Stimulated activated CD4-positive, alpha-beta T cell treated with anti-CD3 and anti-CD28 coated beads, TNF-alpha, amount 100 ng/mL, for 48 hours (primary cell): ENCODE results near the gene PER1.
"Not testable (repeated sequence)": the region's sequence is repeated elsewhere in the genome, so short reads cannot be mapped to it uniquely, and the experiment has no call there.

Source experiments
- DNase-seq, 3 donors: peaks; one replicate each; pipeline ENCODE4 v3.0.0-alpha.2; 2020; ENCODE audit warnings: low read depth in 3 of 3

PER1 gene

GRCh38 chr17:8121681-8122421, 30.4 kb downstream of the PER1 start:
- no peak for DNase-seq

DNA sequence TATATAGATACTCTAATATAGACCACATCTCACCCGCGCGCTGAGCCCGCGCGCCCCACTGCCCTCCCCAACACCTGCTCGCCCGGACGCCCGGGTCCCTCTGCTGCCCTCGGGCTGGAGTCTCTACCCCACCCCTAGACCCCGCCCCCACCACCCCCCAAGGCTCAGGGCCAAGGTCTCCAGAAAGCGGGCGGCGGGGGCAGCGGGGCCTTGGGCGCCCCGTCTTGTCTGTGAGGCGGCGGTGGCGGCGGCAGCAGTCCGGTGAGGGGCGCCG, 30.9 kb downstream of the PER1 start:
- no peak for DNase-seq

- DNase-seq: peak; percentile 74 to 78 (median 75)
Measured at GRCh38 chr17:8120520-8121406, 31.4 kb downstream of the PER1 start.

DNA sequence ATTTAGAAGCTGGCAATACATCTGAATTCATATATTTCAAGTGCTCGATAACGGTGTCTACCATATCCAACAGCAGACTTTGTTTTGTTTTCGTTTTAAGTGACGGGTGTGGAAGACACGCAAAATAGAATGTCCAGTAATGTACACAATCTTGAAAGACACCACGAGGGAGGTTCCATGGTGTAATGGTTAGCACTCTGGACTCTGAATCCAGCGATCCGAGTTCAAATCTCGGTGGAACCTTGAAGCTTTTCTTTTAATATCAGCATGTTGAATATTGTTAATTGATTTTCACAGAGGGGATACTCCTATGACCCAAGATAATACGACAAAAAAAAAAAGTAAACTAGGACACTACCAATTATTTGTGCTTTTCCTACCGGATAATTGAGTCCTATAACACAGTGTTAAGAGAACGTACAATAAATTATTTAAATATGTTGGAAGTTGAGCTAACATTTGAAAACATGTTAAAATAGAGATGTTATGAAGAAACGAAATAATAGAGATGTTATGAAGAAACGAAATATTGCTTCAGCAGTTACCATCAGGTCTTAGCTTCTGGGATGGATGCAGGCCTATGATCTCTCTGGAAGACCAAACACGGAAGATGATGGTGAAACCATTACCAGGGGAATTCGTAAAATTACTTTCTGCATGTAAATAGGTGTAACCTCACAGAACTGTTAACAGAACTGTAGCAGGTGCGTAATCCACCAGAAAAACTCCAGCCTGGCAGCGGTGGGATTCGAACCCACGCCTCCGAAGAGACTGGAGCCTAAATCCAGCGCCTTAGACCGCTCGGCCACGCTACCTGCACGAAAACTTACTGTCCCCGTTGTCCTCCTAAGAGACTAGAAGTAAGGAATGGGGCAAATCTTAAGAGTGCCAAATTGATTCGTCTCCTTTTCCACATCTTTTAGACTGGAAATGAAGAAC, 32.4 kb downstream of the PER1 start:
- peak; percentile 81 to 92 (median 90) for DNase-seq

GRCh38 chr17:8118769-8119580, 33.2 kb downstream of the PER1 start:
- peak; percentile 76 to 78 (median 76) for DNase-seq

DNA sequence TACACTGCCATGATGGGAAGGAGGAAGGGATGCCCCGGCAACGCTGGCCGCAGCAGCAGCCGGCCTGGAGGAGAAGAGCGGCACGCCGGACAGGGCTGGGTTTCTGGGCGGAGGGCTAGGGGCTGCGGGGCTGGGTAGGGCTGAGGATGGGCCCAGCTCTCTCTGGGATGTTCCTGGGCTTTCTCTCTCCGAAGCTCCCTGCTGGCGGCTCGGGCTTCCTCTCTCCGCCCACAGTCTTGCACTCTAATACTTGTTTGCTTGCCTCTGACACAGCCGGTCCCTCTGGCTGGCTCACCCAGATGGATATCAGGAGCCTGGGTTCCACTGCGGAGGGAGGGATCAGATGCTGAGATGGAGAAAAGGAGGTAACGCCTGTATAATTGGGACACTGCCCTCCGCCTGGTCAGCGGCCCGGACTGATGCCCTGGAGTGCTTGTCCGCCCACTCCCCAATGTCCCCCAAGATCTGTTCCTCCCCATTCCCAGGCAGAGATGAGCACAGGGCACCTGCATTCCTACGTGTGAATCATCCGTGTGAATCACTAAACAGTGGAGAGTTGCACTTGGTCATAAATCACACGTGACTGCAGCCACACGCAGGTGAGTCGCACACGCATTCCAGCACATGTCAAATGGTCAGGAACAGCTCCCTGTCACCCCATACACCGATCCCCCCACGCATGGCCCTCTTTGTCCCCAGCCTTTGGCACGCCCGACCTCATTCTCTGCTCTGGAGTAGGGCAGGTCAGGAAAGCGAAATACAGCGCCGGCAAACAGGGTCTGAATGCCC, 34.0 kb downstream of the PER1 start, which contains the start of gene ALOXE3:
ALOXE3 (minus strand) TSS at position 535 of the 789 bp plus-strand sequence; CDS start at position 11, 524 bp downstream.
- no peak for DNase-seq

DNA sequence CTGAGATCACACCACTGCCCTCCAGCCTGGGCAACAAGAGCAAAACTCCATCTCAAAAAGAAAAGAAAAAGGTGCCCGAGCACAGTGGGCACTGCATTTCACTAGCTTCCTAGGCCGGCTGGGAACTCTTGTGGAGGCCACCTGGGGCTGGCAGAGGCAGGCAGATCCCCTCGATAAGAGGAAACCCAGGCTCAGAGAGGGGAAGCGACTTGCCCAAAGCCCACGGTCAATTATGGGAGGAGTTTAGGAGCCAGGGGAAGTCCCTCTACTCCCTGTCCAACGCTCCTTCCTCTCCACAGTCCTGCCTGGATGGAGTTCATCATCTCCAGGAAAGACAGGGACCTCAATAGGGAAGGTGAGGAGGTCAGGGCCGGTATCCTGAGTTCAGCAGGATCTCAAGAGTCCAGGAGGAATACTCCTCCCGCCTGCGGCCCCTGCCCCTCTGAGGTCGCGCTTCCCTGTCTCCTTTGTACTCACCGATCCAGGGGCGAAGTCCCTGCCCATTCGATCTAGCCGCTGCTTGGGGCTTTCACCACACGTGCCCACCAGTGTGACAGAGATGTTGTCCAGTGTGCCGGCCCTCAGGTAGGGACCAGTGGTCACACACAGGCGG, 34.7 kb downstream of the PER1 start:
- no peak for DNase-seq

- no peak for DNase-seq
Measured at GRCh38 chr17:8116776-8117175, 35.4 kb downstream of the PER1 start.

- no peak for DNase-seq
Measured at GRCh38 chr17:8110907-8111306, 41.3 kb downstream of the PER1 start.

DNA sequence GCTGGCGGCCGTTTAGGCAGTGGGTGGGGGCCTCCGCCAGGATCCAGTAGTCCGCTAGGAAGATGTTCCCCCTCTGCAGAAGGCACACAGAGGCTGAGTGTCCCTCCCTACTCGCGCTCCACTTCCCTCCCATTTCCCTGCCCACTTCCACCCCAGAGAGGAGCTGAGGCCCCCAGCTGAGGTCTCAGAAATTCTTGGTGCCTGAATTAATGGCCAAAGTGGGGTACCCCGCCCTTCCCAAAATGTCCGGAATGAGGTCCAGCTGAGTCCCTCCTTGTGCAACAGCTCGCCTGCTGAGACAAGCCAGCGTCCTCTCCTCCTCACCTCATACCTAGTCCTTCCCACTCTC, 41.8 kb downstream of the PER1 start:
- DNase-seq: no peak

DNA sequence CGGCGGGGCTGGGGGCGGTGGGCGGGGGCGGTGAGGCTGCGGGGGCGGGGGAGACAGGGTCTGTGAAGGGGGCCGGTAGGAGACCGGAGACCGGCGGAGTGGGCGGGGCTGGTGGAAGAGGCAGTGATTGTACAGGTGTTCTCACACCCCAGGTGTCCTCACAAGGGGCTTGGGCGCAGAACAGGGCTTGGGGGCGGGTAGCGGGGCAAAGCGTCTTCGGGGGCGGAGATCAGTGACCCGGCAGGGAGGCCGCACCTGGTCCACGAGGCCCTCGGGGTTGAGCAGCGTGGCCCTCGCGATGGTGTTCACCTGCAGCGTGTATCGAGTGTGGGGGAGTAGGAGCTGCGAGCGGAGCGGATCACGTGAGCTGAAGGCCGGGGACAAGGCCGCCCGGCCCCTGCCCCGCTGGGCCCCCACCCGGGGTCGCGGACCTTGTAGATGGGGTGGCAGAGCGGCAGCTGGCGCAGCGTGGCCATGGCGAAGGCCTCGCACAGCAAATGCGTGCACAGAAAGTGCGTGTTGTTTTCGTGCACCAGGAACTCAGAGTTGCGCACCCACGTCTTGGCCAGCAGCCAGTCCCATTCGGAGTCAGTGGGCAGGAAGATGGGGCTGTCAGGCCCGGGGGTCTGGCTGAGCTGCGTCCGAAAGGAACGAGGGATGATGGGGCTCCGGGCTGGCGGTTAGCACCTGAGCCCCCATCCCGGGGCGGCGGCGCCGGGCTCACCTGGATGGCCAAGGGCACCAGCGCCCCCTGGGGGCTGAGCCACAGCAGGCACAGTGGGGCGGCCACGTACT, 42.3 kb downstream of the PER1 start:
- DNase-seq: peak; percentile 55 to 76 (median 66)

- DNase-seq: no peak
Measured at GRCh38 chr17:8108972-8109660, 43.1 kb downstream of the PER1 start.

GRCh38 chr17:8106980-8107379, 45.2 kb downstream of the PER1 start:
- DNase-seq: not testable (repeated sequence)

- DNase-seq: no peak
Measured at GRCh38 chr17:8105957-8106398, 46.2 kb downstream of the PER1 start.

DNA sequence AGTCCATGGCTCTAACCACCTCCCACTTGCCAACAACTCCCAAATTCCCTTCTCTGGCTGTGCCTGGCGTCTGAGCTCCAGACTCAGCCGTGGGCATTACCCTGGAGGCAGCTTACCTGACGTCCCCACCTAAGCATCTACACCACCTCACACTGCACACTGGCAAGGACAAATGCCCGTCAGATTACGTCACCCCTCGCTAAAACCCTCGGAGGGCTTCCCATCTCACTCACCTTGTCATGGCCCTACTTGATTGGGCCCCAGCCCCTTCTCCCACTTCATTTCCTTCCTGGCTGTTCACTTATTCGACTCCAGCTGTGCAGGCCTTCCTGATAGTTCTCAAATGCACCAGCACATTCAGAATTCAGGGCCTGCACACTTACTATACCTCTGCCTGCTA, 47.3 kb downstream of the PER1 start:
- no peak for DNase-seq

DNA sequence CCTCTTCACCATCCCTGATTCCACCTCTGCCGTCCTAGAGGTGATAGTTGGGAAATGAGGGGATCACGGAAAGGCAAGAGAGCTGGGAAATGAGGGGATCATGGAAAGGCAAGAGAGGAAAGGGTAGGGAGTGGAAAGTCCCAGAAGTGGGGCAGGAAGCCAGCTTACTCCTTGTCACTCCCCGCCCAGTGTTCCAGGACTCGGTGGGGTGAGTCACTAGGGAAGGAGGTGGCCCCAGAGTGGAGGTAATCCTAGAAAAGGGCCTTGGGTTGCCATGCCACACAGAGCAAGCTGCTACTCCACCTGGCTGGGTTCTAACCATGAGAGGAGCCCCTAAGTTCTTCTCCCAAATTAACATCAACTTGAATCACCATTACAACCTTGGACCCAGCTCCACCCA, 48.7 kb downstream of the PER1 start:
- no peak for DNase-seq

DNA sequence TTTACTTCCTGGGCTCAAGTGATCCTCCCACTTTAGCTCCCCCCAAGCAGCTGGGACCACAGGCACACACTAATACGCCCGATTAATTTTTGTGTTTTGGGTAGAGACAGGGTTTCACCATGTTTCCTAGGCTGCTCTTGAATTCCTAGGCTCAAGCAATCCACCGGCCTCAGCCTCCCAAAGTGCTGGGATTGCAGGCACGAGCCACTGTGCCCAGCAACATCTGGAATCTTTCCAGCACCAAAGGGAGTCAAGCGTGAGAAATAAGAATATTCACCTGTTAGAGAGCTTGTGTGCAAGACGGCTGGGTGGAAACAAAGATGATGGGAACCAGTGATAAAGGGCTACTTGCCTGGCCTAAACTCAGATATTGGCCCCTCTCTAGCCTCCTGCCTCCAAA, 50.5 kb downstream of the PER1 start:
- no peak for DNase-seq

DNA sequence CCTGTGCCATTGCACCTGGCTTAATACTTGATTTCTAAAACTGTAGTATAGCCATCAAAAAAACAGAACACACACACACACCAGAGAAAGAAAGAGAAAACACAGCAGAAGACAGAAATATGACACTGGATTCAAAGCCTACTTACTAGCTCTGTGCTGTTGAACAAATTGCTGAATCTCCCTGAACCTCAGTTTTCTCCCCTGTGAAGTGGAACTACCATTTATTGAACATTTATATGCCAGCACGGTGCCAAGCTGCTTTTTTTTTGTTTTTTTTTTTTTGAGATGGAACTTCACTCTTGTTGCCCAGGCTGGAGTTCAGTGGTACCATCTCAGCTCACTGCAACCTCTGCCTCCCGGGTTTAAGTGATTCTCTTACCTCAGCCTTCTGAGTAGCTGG, 51.4 kb downstream of the PER1 start:
- DNase-seq: no peak
